PC-9 (cell line): ENCODE results near the gene WBP1.
"Not testable (repeated sequence)": the region's sequence is repeated elsewhere in the genome, so short reads cannot be mapped to it uniquely, and the experiment has no call there.

Experiments used
- CTCF ChIP-seq: fragments of 200-600 bp; sonication (generic); conservative IDR thresholded peaks from 2 replicates; pipeline ENCODE4 v1.6.1; 2017; ENCODE audit warnings: mixed run types, antibody characterized with exemption, mild to moderate bottlenecking, moderate library complexity
- EZH2 ChIP-seq: fragments of 200-600 bp; sonication (generic); IDR thresholded peaks from 2 replicates; pipeline ENCODE4 v1.8.0; 2017; ENCODE audit warnings: antibody characterized with exemption, low read depth

GRCh38 chr2:74460187-74460586, 1.9 kb downstream of the WBP1 start:
- TF ChIP-seq CTCF, EZH2: not testable (repeated sequence)
